ENCODE measurements around the gene GZMM.

Gene GZMM

GRCh38 chr19:507286-508203 lies 36.3 kb upstream of the GZMM start, which contains the start of gene TPGS1:
Gene TPGS1 (plus strand): TSS chr19:507497. CDS start chr19:507507, 10 bp downstream.
- no peaks in the 10 kb centered on the region for H3K27me3 Mint-ChIP-seq
- no peaks in the 10 kb centered on the region for H3K9me3 Mint-ChIP-seq (ENCODE audit: low read depth)
- H3K27ac Mint-ChIP-seq: peak within 1 kb of the TSS; percentile 100
- peaks cover 41% of the 10 kb centered on the region for H3K4me1 Mint-ChIP-seq (ENCODE audit: low read depth)
- no peaks in the 10 kb centered on the region for H3K36me3 Mint-ChIP-seq
- peak within 1 kb of the TSS; percentile 92 for H3K4me3 Mint-ChIP-seq

DNA sequence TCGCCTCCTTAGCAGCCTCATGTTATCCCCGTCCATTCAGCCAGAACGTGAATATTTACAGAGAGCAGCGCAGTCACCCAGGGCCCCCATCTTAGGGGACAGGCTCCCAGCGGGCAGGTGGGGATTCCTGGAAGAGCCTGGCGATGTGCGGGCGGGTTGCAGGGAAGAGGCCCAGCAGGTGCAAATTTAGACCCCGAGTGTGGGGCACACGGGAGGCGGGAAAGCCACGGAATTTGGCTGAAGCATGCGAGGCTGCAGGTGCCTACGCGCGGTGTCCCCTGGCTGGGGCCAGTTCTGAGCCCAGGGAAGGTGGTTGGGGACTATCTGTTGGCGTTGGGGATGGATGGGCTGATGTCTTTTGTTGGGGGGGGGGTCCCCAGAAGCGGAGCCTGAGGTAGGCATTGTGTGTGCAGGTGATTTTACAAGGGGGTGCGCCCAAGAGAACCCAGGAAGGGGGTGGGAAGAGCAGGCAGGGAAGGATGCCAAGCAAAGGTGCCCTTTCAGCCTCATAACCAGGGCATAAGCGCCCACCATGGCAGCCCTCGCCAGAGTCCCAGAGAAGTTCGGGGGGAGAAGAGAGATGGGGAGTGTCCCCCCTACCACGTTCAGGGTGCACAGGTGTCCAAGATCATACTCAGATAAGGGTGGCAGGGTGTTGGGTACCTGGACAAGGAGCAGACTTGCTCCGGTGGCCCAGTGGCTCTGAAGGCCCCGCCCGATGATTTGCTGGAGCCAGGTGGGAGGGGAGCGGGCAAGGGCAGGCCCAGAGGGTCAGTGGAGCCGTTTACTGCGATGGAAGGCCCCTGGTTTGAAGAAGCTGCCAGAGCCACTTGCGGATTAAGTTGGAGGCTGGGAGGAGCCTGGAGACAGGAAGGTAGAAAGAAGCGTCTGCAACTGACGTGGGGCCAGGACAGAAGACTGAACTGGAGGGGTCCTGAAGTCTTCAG lies 35.4 kb upstream of the GZMM start:
- Mint-ChIP-seq H3K4me3 (peak overlapping the region; percentile 92), H3K27ac (peak overlapping the region; percentile 87), H3K36me3 (no peaks in the 10 kb centered on the region), H3K9me3 (ENCODE audit: low read depth) (no peaks in the 10 kb centered on the region), H3K27me3 (no peaks in the 10 kb centered on the region), H3K4me1 (ENCODE audit: low read depth) (peaks cover 41% of the 10 kb centered on the region)

DNA sequence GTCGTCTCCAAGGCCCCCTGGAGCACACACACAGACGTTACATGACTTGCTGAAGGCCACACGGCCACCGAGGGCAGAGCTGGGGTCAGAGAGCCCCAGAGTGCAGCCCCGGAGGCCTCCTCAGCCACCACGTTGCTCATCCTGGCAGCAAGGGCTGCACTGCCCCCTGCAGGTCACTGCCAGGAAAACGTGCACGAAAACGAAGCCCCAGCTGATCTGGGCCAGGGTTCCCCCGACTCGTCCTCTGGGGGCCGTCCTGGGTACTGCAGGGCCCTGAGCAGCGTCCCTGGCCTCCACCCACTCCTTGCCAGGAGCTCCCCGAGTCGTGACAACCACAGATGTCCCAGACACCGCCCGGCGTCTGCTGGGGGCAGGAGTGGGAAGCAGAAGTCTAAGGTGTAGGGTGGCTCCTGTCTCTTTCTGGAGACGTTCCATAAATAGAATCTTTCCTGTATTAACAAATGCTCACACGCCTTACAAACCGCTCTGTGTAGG lies 33.2 kb upstream of the GZMM start:
- H3K9me3 Mint-ChIP-seq (ENCODE audit: low read depth): no peaks in the 10 kb centered on the region
- peaks cover 4% of the 10 kb centered on the region for H3K36me3 Mint-ChIP-seq
- H3K4me1 Mint-ChIP-seq (ENCODE audit: low read depth): peaks cover 46% of the 10 kb centered on the region
- peak overlapping the region; percentile 90 for H3K4me3 Mint-ChIP-seq
- peak overlapping the region; percentile 98 for H3K27ac Mint-ChIP-seq
- H3K27me3 Mint-ChIP-seq: no peaks in the 10 kb centered on the region

DNA sequence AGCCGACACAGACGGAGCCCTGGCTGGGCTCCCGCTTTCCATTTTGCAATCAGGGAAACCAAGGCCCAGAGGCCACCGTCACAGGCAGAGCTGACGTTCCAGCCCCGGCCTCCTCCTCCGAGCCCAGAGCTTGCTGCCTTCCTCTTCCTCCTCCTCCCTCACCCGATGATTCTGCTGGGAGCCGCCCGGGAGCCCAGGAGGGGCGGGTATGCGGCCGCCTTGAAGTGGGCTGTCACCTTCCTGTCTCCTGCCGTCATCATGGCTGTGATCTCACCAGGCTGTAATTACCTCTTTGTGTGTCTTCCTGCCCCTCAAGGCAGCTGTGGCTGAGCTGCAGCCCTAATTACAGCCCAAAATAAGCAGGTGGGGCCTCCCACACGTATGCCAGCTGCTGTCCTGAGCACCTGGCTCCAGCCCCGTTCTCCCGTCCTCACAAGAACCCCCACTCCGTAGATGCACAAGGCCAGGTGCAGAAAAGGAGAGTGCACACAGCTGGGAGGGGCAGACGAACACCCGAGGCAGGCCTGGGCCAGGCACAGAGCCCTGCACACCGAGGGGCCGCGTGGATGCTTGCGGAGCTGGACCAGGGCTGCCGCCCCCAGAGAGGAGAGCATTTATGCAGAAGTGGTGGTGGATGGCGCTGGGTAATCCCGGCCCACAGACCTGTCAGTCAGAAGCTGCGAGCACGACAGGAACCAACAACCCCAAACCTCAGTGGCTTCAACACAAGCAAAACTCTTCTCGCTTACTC lies 32.6 kb upstream of the GZMM start:
- Mint-ChIP-seq H3K4me1 (ENCODE audit: low read depth) (peaks cover 46% of the 10 kb centered on the region), H3K36me3 (peaks cover 4% of the 10 kb centered on the region), H3K9me3 (ENCODE audit: low read depth) (no peaks in the 10 kb centered on the region), H3K27me3 (no peaks in the 10 kb centered on the region), H3K4me3 (peak overlapping the region; percentile 90), H3K27ac (peak overlapping the region; percentile 98)

DNA sequence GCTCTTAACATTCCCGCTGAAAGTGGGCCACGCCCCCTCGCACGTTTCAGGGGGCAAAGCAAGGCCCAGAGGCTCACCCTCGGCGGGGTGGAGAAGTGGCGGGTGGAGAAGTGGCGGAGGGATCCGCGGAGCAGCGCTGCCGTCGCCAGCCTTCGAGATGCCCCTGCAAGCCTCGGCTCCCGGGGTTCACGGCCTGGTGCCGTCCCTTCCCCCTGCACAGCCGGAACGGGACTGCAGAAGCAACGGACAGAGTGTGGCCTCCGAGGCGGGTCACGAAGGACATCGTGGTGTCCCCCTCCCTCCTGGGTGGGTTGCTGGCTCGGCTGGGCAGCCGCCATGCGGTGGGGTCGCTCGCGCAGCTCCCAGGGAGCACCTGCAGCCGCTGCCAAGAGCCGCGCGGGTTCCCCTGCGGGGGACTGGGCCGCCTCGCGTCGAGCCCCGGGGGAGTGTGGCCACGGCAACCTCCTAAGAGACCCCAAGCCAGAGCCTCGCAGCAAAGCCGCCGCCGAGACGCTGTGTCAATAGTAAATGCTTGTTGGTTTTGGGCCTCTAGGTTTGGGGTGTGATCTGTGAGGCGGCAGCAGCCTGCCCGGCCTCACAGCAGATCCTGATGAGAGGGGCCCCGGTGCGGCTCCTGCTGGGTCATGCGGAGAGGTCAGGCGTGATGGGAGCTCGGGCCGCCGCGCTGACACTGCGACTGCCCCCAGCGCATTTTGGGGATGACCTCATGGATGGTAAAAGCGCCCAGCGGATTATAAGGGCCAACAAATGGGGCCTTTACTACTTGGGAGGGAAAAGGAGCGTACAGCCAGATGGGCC lies 31.1 kb upstream of the GZMM start:
- no peak overlapping the region for H3K4me3 Mint-ChIP-seq
- H3K27ac Mint-ChIP-seq: no peak overlapping the region
- H3K9me3 Mint-ChIP-seq (ENCODE audit: low read depth): no peaks in the 10 kb centered on the region
- H3K36me3 Mint-ChIP-seq: peaks cover 4% of the 10 kb centered on the region
- no peaks in the 10 kb centered on the region for H3K27me3 Mint-ChIP-seq
- H3K4me1 Mint-ChIP-seq (ENCODE audit: low read depth): peaks cover 50% of the 10 kb centered on the region

- Mint-ChIP-seq H3K4me3 (no peak overlapping the region), H3K36me3 (peaks cover 4% of the 10 kb centered on the region), H3K27me3 (no peaks in the 10 kb centered on the region), H3K27ac (peak overlapping the region; percentile 64), H3K4me1 (ENCODE audit: low read depth) (peaks cover 44% of the 10 kb centered on the region), H3K9me3 (ENCODE audit: low read depth) (no peaks in the 10 kb centered on the region)
Observed at GRCh38 chr19:513368-514165, 30.3 kb upstream of the GZMM start.

- H3K27ac Mint-ChIP-seq: peak overlapping the region; percentile 64
- H3K4me1 Mint-ChIP-seq (ENCODE audit: low read depth): peaks cover 38% of the 10 kb centered on the region
Observed at GRCh38 chr19:514166-514663, 29.6 kb upstream of the GZMM start.

GRCh38 chr19:517721-518597 lies 25.9 kb upstream of the GZMM start:
- Mint-ChIP-seq H3K4me3 (no peak overlapping the region), H3K9me3 (ENCODE audit: low read depth) (no peaks in the 10 kb centered on the region), H3K4me1 (ENCODE audit: low read depth) (peaks cover 15% of the 10 kb centered on the region), H3K36me3 (peaks cover 4% of the 10 kb centered on the region), H3K27me3 (no peaks in the 10 kb centered on the region), H3K27ac (no peak overlapping the region)

More at GRCh38 chr19:514166-514663, 29.6 kb upstream of the GZMM start:
- Mint-ChIP-seq H3K27me3 (no peaks in the 10 kb centered on the region), H3K9me3 (ENCODE audit: low read depth) (no peaks in the 10 kb centered on the region), H3K4me3 (no peak overlapping the region), H3K36me3 (peaks cover 4% of the 10 kb centered on the region)

DNA sequence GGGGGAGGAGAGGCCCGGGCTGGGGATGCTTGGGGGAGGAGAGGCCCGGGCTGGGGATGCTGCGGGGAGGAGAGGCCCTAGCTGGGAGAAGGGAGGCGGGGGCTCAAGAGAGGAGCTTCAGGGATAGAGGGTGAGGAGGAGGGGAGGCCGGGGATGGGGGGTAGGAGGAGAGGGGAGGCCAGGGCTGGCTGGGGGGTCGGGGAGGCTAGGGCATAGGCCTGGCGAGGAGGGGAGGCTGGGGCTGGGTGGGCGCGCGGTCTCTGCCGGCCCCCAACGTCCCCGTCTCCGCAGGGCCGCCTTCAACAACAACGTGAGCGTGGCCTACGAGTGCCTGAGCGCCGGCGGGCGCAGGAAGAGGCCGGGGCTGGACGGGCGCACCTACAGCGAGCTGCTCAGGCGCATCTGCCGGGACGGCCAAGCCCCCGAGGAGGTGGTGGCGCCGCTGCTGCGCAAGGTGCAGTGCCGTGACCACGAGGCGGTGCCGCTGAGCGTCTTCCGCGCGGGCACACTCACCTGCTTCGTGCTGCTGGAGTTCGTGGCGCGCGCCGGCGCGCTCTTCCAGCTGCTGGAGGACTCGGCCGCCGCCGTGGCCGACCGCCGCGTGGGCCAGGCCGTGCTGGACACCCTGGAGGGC lies 25.1 kb upstream of the GZMM start:
- peaks cover 4% of the 10 kb centered on the region for H3K36me3 Mint-ChIP-seq
- no peaks in the 10 kb centered on the region for H3K27me3 Mint-ChIP-seq
- peaks cover 15% of the 10 kb centered on the region for H3K4me1 Mint-ChIP-seq (ENCODE audit: low read depth)
- H3K27ac Mint-ChIP-seq: no peak overlapping the region
- no peak overlapping the region for H3K4me3 Mint-ChIP-seq
- no peaks in the 10 kb centered on the region for H3K9me3 Mint-ChIP-seq (ENCODE audit: low read depth)

GRCh38 chr19:519449-519865 lies 24.4 kb upstream of the GZMM start:
- Mint-ChIP-seq H3K36me3 (no peaks in the 10 kb centered on the region), H3K27me3 (no peaks in the 10 kb centered on the region), H3K27ac (no peak overlapping the region), H3K4me1 (ENCODE audit: low read depth) (peaks cover 8% of the 10 kb centered on the region), H3K4me3 (no peak overlapping the region), H3K9me3 (ENCODE audit: low read depth) (no peaks in the 10 kb centered on the region)

DNA sequence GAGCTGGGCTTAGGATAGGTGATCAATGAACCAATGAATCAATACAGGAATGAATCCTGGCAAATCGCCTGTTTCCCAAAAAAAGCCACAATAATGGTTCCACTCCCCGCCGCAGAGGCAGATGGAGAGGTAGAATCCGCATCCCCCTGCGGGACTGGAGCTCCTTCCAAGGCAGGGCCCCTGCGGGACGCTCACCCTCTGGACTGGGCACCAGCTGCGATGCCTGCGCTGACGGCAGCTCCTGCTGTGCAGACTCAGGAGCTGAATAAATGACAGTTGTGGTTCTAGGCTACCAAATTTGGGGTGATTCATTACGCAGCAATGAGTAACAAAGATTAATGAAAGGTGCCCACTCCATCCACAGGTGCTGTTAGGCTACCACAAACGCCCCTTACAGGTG lies 21.1 kb upstream of the GZMM start:
- peaks cover 3% of the 10 kb centered on the region for H3K4me1 Mint-ChIP-seq (ENCODE audit: low read depth)
- H3K27ac Mint-ChIP-seq: no peak overlapping the region
- H3K36me3 Mint-ChIP-seq: no peaks in the 10 kb centered on the region
- H3K27me3 Mint-ChIP-seq: no peaks in the 10 kb centered on the region
- no peaks in the 10 kb centered on the region for H3K9me3 Mint-ChIP-seq (ENCODE audit: low read depth)
- H3K4me3 Mint-ChIP-seq: no peak overlapping the region
